Measurements from ENCODE around the gene ANO6.
A peak's percentile ranks its signal among the peaks of the same experiment; 100 is the strongest.

The ANO6 gene

GRCh38 chr12:45284096-45284901, 68.4 kb downstream of the ANO6 start:
- no peak for DNase-seq

GRCh38 chr12:45285717-45286116, 69.8 kb downstream of the ANO6 start:
- no peak for DNase-seq

GRCh38 chr12:45286621-45287020, 70.7 kb downstream of the ANO6 start:
- DNase-seq: no peak

GRCh38 chr12:45289245-45290215, 73.6 kb downstream of the ANO6 start:
- no peak for DNase-seq

- DNase-seq: no peak
These were observed 74.3 kb downstream of the ANO6 start for GRCh38 chr12:45290216-45290605.

- DNase-seq: no peak
These were observed 75.6 kb downstream of the ANO6 start for GRCh38 chr12:45291518-45291917.

GRCh38 chr12:45292486-45293195, 76.7 kb downstream of the ANO6 start:
- no peak for DNase-seq

GRCh38 chr12:45294906-45295305, 79.0 kb downstream of the ANO6 start:
- DNase-seq: no peak

GRCh38 chr12:45296046-45296586, 80.2 kb downstream of the ANO6 start:
- DNase-seq: no peak

- no peak for DNase-seq
These were observed 82.2 kb downstream of the ANO6 start for GRCh38 chr12:45298047-45298446.

- peak; percentile 15 for DNase-seq
These were observed 83.1 kb downstream of the ANO6 start for GRCh38 chr12:45298721-45299692.

- DNase-seq: no peak
These were observed 86.9 kb downstream of the ANO6 start for GRCh38 chr12:45302621-45303369.

- DNase-seq: no peak
These were observed 88.0 kb downstream of the ANO6 start for GRCh38 chr12:45303945-45304344.

- DNase-seq: no peak
These were observed 88.8 kb downstream of the ANO6 start for GRCh38 chr12:45304514-45305178.

- no peak for DNase-seq
These were observed 90.0 kb downstream of the ANO6 start for GRCh38 chr12:45305907-45306306.

- DNase-seq: no peak
These were observed 94.1 kb downstream of the ANO6 start for GRCh38 chr12:45309836-45310626.

- DNase-seq: no peak
These were observed 94.7 kb downstream of the ANO6 start for GRCh38 chr12:45310627-45310968.

GRCh38 chr12:45312012-45312411, 96.1 kb downstream of the ANO6 start:
- no peak for DNase-seq

GRCh38 chr12:45314770-45315169, 98.9 kb downstream of the ANO6 start:
- DNase-seq: no peak

GRCh38 chr12:45315462-45315861, 99.6 kb downstream of the ANO6 start:
- no peak for DNase-seq

Data from NCI-H510A treated with DMSO at 0.1 percent for 48 hours (cell line).